Testis (tissue), 3 donors: ENCODE measurements around the gene GET4. TPM values are rescaled to one million over a fixed set of nuclear protein-coding genes. Genes with fewer than 3 reads are reported as not detected.

Source experiments
- DNase-seq: peaks from one replicate; pipeline ENCODE4 v3.0.0-alpha.2; 2019
- H3K27ac ChIP-seq, 2 donors: fragments of 200-600 bp; sonication (generic); one replicate each; pipeline ENCODE4 v1.5.1; 2019
- H3K27me3 ChIP-seq: fragments of 200-600 bp; sonication (generic); one replicate; pipeline ENCODE4 v1.5.1; 2019
- H3K36me3 ChIP-seq: fragments of 200-600 bp; sonication (generic); one replicate; pipeline ENCODE4 v1.5.1; 2017; ENCODE audit warnings: low read depth; ENCODE audit errors: missing control alignments
- H3K4me1 ChIP-seq: fragments of 200-600 bp; sonication (generic); one replicate; pipeline ENCODE4 v1.5.1; 2019
- H3K4me3 ChIP-seq, 2 donors: fragments of 200-600 bp; sonication (generic); one replicate each; pipeline ENCODE4 v1.5.1; 2017 to 2019
- H3K9me3 ChIP-seq: fragments of 200-600 bp; sonication (generic); one replicate; pipeline ENCODE4 v1.5.1; 2017
- POLR2A ChIP-seq: fragments of 450-650 bp; IDR thresholded peaks from one replicate; pipeline ENCODE4 v1.6.1; 2017; ENCODE audit warnings: antibody characterized with exemption, mild to moderate bottlenecking, moderate library complexity
- WGBS, 2 donors: methylation state at CpG; one replicate each; pipeline ENCODE4 v1.1.5; 2018; 5-methylcytosine and 5-hydroxymethylcytosine counted together
- intact Hi-C: fragments of 100-400 bp; cut with DNase I; formaldehyde crosslinking; loops from one replicate; pipeline ENCODE4 v1.15.1; 2023; ENCODE audit warnings: low total_unique reads
- polyA plus RNA-seq: library from polyadenylated mRNA; stranded (reverse); fragments of 350-450 nt; fragmentation: Illumina TruSeq; extraction: RNeasy Lipid Tissue Mini Kit (QIAGEN cat#74804); gene quantifications from one replicate; pipeline ENCODE4 v1.2.3, GENCODE V29; 2014; ENCODE audit warnings: low read depth, low replicate concordance; ENCODE audit not compliant: insufficient read depth
- total RNA-seq, 2 donors: library from RNA; depleted of rRNA; stranded (reverse); fragments of >200 nt; gene quantifications; one replicate each; pipeline ENCODE4 v1.2.3, GENCODE V29; 2016
- TF ChIP-seq, protein P1 (sequence below), 3 experiments: fragments of 450-650 bp in 2 of 3; fragments of 200-600 bp in 1 of 3; sonication (generic) in 1 of 3; IDR thresholded peaks; one replicate each; pipeline ENCODE4 v1.5.1; 2016 to 2019; ENCODE audit warnings: antibody characterized with exemption in 3 of 3, mild to moderate bottlenecking in 2 of 3, moderate library complexity in 1 of 3

GET4 gene
- total and polyA plus RNA-seq, 3 donors from 2014 or later = 89.0 to 141 (median 128) TPM

DNA sequence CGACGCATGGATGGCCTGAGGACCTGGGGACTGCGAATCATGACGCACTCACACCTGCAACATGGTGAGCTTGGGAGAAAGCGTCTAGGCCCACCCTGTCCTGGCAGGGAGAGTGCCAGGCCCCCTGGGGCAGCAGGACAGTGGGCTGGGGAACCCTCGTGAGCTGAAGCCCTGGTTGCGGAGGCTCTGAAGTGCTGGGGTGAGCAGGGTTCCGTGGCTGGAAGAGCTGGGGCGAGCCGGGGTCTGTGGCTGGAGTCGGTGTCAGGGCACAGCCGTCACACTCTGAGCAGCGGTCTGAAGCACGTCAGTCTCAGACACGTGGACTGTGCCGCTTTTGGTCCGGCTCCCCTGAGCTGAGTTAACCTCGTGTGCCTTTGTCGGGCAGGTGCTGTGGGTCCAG lies 39.4 kb upstream of the GET4 start:
- no peaks in the 10 kb centered on the region for H3K9me3 ChIP-seq
- WGBS, 2 donors = 90 to 93% methylated on average over 12 to 19 of the region's 19 CpGs
- H3K27me3 ChIP-seq = no peaks in the 10 kb centered on the region
- H3K36me3 ChIP-seq = no peaks in the 10 kb centered on the region
- no peak for TF ChIP-seq POLR2A
- TF ChIP-seq, protein P1, sequence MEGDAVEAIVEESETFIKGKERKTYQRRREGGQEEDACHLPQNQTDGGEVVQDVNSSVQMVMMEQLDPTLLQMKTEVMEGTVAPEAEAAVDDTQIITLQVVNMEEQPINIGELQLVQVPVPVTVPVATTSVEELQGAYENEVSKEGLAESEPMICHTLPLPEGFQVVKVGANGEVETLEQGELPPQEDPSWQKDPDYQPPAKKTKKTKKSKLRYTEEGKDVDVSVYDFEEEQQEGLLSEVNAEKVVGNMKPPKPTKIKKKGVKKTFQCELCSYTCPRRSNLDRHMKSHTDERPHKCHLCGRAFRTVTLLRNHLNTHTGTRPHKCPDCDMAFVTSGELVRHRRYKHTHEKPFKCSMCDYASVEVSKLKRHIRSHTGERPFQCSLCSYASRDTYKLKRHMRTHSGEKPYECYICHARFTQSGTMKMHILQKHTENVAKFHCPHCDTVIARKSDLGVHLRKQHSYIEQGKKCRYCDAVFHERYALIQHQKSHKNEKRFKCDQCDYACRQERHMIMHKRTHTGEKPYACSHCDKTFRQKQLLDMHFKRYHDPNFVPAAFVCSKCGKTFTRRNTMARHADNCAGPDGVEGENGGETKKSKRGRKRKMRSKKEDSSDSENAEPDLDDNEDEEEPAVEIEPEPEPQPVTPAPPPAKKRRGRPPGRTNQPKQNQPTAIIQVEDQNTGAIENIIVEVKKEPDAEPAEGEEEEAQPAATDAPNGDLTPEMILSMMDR (IDR thresholded peaks at IDR 0.05) = no peak
- no peak overlapping the region for H3K4me3 ChIP-seq
- peaks cover 7% of the 10 kb centered on the region for H3K4me1 ChIP-seq
- H3K27ac ChIP-seq = no peak overlapping the region
- intact Hi-C loops = no loop called here
- no peak for DNase-seq

DNA sequence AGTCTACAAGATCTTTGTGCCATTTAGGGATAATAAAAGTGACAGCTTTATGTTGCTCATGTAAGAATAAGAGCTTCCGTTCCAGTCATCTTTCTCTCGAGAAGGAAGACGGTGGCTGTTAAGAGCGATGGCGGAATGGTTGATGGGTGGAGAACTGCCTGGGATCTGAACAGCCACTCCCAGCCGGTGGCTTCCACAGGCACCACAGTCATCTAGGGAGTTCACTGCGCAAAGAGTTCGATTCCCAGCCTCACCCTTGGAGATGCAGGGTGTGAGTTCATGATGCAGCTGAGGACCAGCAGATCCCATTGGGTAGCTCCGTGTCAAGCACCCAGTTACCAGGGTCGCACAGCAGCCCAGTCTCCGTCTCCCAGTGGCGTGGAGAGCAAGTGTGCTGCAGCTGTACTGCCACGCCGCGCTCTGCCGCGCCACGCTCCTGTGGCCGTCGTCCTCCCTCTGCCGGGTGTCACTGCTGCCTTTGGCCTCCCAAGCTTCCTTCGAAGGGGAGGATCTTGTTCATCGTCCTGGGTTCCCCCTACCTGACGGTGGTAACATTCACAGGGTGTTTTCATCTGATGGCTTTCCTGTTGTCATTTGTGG lies 36.3 kb upstream of the GET4 start:
- TF ChIP-seq, protein P1 (IDR thresholded peaks at IDR 0.05) = no peak
- TF ChIP-seq POLR2A = no peak
- intact Hi-C loops = no loop called here
- no peak overlapping the region for H3K4me3 ChIP-seq
- H3K27ac ChIP-seq = no peak overlapping the region
- WGBS, 2 donors = 90 to 91% methylated on average over 24 of the region's 24 CpGs
- no peaks in the 10 kb centered on the region for H3K4me1 ChIP-seq
- no peaks in the 10 kb centered on the region for H3K36me3 ChIP-seq
- DNase-seq = no peak
- H3K27me3 ChIP-seq = no peaks in the 10 kb centered on the region
- H3K9me3 ChIP-seq = no peaks in the 10 kb centered on the region

DNA sequence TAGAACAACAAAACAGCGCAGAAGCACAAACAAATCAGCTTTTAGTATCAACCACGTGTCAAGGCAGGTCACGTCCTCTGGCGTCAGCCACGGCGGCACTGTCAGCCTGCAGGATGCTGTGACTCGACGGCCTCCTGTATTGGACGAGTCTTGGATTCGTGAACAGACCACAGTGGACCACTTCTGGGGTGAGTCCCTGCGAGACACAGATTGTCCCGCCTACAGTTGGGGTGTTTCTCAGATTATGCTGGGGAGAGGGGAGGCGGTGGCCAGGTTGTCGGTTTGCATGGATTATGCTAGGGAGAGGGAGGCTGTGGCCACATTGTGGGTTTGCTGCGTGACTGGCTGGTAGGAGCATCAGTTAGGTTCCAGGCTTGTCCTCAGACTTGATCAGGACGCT lies 34.4 kb upstream of the GET4 start:
- Histone ChIP-seq H3K4me3 (no peak overlapping the region), H3K27ac (no peak overlapping the region), H3K4me1 (no peaks in the 10 kb centered on the region), H3K36me3 (no peaks in the 10 kb centered on the region), H3K9me3 (no peaks in the 10 kb centered on the region), H3K27me3 (no peaks in the 10 kb centered on the region)
- no peak for DNase-seq
- WGBS, 2 donors = 75 to 79% methylated on average over 16 of the region's 16 CpGs
- intact Hi-C loops = no loop called here
- TF ChIP-seq POLR2A = no peak
- TF ChIP-seq, protein P1 (IDR thresholded peaks at IDR 0.05) = no peak

DNA sequence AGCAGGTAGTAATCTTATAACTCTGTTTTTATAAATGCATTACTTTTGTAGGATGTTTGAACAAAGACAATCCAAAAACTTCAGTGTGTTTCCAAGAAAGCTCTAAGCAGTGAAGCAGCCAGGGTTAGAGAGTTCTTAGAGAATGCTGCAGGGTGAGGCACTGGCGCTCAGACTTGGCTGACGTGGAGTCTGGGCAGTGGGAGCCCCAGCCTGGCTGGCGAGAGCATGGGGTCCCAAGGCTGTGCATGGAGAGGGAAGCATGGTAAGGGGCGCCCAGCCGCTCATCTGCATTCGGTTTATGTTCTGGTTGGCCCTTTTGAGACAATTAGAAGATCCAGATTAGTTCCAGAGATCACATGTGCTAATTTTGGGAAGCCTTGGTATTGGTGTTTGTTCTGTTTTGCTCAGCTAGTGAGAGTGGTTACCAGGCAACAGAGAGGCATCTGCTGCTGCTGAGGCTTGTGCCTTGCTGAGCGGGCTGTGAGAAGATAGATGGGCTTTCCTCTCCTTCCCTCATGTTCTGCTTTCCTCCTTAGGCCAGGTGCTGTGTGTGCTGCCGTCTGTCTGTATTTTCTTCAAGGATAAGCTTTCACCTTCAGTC lies 33.8 kb upstream of the GET4 start:
- Histone ChIP-seq H3K4me1 (no peaks in the 10 kb centered on the region), H3K27ac (no peak overlapping the region), H3K9me3 (no peaks in the 10 kb centered on the region), H3K36me3 (no peaks in the 10 kb centered on the region), H3K4me3 (no peak overlapping the region), H3K27me3 (no peaks in the 10 kb centered on the region)
- no peak for DNase-seq
- intact Hi-C loops = no loop called here
- no peak for TF ChIP-seq POLR2A
- TF ChIP-seq, protein P1 (IDR thresholded peaks at IDR 0.05) = no peak
- WGBS, 2 donors = 77 to 78% methylated on average over 3 to 8 of the region's 8 CpGs

DNA sequence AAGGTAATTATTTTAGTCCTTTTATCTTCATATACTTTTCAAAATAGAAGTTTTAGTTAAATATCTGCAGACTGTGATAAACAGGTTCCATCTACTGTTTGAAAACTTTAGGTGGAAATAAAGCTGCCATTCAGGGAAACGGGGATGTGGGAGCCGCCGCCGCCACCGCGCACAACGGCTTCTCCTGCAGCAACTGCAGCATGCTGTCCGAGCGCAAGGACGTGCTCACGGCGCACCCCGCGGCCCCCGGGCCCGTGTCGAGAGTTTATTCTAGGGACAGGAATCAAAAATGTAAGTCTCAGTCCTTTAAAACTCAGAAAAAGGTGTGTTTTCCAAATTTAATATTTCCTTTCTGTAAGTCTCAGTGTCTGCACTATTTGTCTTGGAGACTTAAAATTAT lies 33.1 kb upstream of the GET4 start:
- TF ChIP-seq, protein P1 (IDR thresholded peaks at IDR 0.05) = no peak
- no peak for TF ChIP-seq POLR2A
- Histone ChIP-seq H3K27ac (no peak overlapping the region), H3K4me3 (no peak overlapping the region), H3K4me1 (no peaks in the 10 kb centered on the region), H3K36me3 (no peaks in the 10 kb centered on the region), H3K9me3 (no peaks in the 10 kb centered on the region), H3K27me3 (no peaks in the 10 kb centered on the region)
- WGBS, 2 donors = 88 to 95% methylated on average over 17 of the region's 17 CpGs
- no peak for DNase-seq
- intact Hi-C loops = no loop called here
